ENCODE measurements around the gene C9orf43. TPM values are rescaled to one million over a fixed set of nuclear protein-coding genes. Genes with fewer than 3 reads are reported as not detected.

C9orf43 gene
- total and polyA plus RNA-seq, 9 of the 15 experiments (the other 6 are each of a cell fraction or from before 2014, with no cell fraction given): 0.21 to 0.58 (median 0.33) TPM

DNA sequence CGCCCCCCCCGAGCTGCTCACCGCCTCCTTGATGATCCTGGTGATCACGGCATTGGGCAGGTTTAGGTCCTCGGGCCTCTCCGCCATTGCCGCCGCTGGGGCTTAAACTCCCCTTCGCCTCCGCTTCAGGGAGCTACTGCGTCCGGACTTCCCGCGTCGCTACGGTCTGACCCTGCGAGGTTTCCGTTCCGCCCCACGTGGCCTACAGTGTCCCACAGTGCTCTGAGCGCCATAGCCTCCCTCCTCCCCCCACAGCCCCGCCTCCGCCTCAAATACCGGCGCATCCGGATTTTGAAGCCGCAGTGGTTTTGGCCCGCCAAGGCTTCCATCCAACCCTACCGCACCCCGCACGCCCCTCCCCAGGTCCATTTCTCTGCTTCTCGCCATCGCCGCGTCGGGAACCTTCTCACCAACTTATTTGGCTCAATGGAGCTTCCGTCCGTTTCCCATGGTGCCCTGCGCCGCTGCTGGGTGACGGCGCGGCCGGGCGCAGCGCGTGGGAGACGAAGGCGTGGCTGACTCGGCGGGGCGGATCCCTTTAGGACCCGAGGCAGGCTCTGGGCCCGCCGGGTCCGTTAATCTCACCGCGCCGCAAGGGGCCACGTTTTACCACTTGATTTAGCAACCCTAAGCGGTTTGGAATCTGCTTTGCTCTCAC is at the start of gene C9orf43, which contains the start of gene POLE3 (continued):
- TF ChIP-seq RHOXF2B (CRISPR knock-in tag; conservative IDR thresholded peaks at IDR 0.05): no peak
- no peak for TF ChIP-seq ZNF518B (CRISPR knock-in tag; IDR thresholded peaks at IDR 0.05)
- TF ChIP-seq SETDB1 (IDR thresholded peaks at IDR 0.05; ENCODE audit: low read length): no peak
- peak; percentile 25 for TF ChIP-seq AFF4 (CRISPR knock-in tag; IDR thresholded peaks at IDR 0.05)
- no peak for TF ChIP-seq MAFG (tag; conservative IDR thresholded peaks at IDR 0.05)
- TF ChIP-seq SMAD2 (IDR thresholded peaks at IDR 0.05; ENCODE audit: low read depth, low read length): no peak
- TF ChIP-seq C11orf30 (IDR thresholded peaks at IDR 0.05; ENCODE audit: low read depth): peak; percentile 94
- TF ChIP-seq PHB2 (IDR thresholded peaks at IDR 0.05; ENCODE audit: low read depth): no peak
- no peak for TF ChIP-seq GATAD2A (IDR thresholded peaks at IDR 0.05)
- TF ChIP-seq, protein P1, sequence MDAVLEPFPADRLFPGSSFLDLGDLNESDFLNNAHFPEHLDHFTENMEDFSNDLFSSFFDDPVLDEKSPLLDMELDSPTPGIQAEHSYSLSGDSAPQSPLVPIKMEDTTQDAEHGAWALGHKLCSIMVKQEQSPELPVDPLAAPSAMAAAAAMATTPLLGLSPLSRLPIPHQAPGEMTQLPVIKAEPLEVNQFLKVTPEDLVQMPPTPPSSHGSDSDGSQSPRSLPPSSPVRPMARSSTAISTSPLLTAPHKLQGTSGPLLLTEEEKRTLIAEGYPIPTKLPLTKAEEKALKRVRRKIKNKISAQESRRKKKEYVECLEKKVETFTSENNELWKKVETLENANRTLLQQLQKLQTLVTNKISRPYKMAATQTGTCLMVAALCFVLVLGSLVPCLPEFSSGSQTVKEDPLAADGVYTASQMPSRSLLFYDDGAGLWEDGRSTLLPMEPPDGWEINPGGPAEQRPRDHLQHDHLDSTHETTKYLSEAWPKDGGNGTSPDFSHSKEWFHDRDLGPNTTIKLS (IDR thresholded peaks at IDR 0.05; ENCODE audit: borderline replicate concordance, low read depth): peak; percentile 88
- no peak for TF ChIP-seq YBX1 (IDR thresholded peaks at IDR 0.05)
- no peak for TF ChIP-seq ZNF3 (CRISPR knock-in tag; IDR thresholded peaks at IDR 0.05)
- TF ChIP-seq KLF6 (CRISPR knock-in tag; IDR thresholded peaks at IDR 0.05; ENCODE audit: borderline replicate concordance): peak; percentile 38; the same call in 1 of the 2 replicates
- TF ChIP-seq TRIM24 (IDR thresholded peaks at IDR 0.05): peak; percentile 48 to 84; a peak in 3 of 4 replicates
- no peak for TF ChIP-seq BCLAF1 (IDR thresholded peaks at IDR 0.05; ENCODE audit: borderline replicate concordance in 1 of 2, control insufficient read depth in 1 of 2, low read depth in 2 of 2, low read length in 1 of 2)
- TF ChIP-seq ZNF146 (CRISPR knock-in tag; IDR thresholded peaks at IDR 0.05; ENCODE audit: unreplicated experiment): no peak
- no peak for TF ChIP-seq PRMT5 (CRISPR knock-in tag; IDR thresholded peaks at IDR 0.05)
